ENCODE data around the gene PI4KA. TPM values are rescaled to one million over a fixed set of nuclear protein-coding genes. Genes with fewer than 3 reads are reported as not detected.
"Not testable (repeated sequence)": the region's sequence is repeated elsewhere in the genome, so short reads cannot be mapped to it uniquely, and the experiment has no call there.

The PI4KA gene
- total RNA-seq, 1 donor from 2014 or later: 24.4 TPM

DNA sequence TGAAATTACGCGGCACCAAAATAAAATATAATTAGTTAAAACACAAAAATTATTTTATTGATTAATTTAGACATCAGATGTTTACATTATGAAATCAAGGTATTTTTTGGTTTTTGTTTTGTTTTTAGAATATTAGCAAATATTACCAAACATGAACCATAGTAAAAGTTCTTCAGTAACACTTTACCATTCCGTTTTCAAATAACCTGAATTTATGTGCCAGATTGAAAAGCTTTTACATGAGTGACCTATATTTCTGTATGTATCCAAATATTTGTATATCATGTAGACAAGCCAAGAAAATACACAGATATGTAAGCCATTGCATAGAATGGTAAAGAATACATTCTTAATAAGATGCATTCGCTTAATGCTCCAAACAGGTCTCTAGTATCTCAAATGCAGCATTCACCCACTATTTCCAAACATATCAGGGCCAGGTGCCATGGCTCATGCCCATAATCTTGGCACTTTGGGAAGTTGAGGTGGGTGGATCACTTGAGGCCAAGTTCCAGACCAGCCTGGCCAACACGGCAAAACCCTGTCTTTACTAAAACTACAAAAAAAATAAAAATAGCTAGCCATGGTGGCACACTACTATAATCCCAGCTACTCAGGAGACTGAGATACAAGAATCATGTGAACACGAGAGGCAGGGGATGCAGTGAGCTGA lies 187.1 kb downstream of the PI4KA start:
- Mint-ChIP-seq H3K27me3 (ENCODE audit: insufficient read depth, low read depth) (peaks cover 2% of the 10 kb centered on the region), H3K27ac (no peak overlapping the region), H3K9me3 (no peaks in the 10 kb centered on the region), H3K4me3 (no peak overlapping the region), H3K4me1 (no peaks in the 10 kb centered on the region), H3K36me3 (no peaks in the 10 kb centered on the region)
- H3K27me3 ChIP-seq: no peaks in the 10 kb centered on the region
- DNase-seq (ENCODE audit: low spot score): no peak
- H3K9ac ChIP-seq: no peak overlapping the region
- H4K20me1 ChIP-seq (ENCODE audit: low read depth): no peaks in the 10 kb centered on the region
- no peaks in the 10 kb centered on the region for H3K9me3 ChIP-seq (ENCODE audit: low read depth)
- H3K4me1 ChIP-seq: no peaks in the 10 kb centered on the region
- no peaks in the 10 kb centered on the region for H3F3A ChIP-seq (ENCODE audit: low read depth)
- H3K36me3 ChIP-seq: no peaks in the 10 kb centered on the region
- H3K79me2 ChIP-seq (ENCODE audit: low read depth): no peaks in the 10 kb centered on the region
- H3K27ac ChIP-seq: no peak overlapping the region
- no peak overlapping the region for H2AFZ ChIP-seq (replicated peaks)
- H3K4me3 ChIP-seq: no peak overlapping the region
- H3K4me2 ChIP-seq: no peak overlapping the region
- TF ChIP-seq EZH2 (IDR thresholded peaks at IDR 0.05) (no peak), EZH2phosphoT487 (IDR thresholded peaks at IDR 0.05) (no peak)
- TF ChIP-seq, protein P1, sequence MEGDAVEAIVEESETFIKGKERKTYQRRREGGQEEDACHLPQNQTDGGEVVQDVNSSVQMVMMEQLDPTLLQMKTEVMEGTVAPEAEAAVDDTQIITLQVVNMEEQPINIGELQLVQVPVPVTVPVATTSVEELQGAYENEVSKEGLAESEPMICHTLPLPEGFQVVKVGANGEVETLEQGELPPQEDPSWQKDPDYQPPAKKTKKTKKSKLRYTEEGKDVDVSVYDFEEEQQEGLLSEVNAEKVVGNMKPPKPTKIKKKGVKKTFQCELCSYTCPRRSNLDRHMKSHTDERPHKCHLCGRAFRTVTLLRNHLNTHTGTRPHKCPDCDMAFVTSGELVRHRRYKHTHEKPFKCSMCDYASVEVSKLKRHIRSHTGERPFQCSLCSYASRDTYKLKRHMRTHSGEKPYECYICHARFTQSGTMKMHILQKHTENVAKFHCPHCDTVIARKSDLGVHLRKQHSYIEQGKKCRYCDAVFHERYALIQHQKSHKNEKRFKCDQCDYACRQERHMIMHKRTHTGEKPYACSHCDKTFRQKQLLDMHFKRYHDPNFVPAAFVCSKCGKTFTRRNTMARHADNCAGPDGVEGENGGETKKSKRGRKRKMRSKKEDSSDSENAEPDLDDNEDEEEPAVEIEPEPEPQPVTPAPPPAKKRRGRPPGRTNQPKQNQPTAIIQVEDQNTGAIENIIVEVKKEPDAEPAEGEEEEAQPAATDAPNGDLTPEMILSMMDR (IDR thresholded peaks at IDR 0.05): no peak

DNA sequence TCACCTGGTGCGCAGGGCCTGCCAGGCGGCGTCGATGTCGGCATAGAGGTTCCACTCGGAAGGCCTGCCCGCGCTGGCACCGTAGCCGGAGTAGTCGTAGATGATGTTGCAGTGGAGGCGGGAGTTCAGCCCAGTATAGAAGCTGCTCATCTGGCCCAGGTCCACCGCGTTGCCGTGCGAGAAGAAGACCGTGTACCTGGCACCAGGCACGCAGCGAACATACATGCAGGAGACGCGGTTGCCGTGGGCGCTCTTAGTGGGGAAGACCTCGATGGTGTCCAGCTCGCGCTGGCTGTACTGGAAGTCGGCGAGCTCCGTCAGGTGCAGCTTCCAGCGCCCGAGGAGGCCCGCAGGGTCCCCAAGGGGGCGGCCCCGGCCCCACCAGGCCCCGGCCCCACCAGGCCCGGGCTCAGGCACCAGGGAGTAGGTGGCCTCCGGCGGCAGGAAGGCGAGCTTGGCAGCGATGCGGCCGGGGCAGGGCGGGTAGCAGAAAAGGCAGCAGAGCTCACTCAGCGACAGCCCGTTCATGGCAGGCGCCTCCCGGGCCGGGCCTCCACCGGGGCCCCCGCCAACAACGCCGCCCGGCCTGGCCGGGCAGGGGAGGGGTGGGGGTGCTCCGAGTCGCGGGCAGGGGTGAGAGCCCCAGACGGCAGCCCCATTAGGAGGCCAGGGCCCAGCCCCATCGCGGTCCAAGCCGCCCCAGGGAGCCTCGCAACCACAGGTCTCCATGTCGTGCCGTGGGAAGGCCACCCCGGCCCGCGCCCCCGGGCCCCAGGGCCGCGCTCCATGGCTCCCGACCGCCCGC lies 188.0 kb downstream of the PI4KA start:
- DNase-seq (ENCODE audit: low spot score); H4K20me1 ChIP-seq (ENCODE audit: low read depth); H3K4me1 Mint-ChIP-seq; H3K27ac ChIP-seq; H3K27ac Mint-ChIP-seq; H3K9ac ChIP-seq; H3K4me2 ChIP-seq; H3K4me3 ChIP-seq; H3K4me3 Mint-ChIP-seq; H3K4me1 ChIP-seq; H2AFZ ChIP-seq (replicated peaks); H3K36me3 ChIP-seq; H3K36me3 Mint-ChIP-seq; H3F3A ChIP-seq (ENCODE audit: low read depth); H3K9me3 ChIP-seq (ENCODE audit: low read depth); H3K27me3 ChIP-seq; H3K9me3 Mint-ChIP-seq; H3K27me3 Mint-ChIP-seq (ENCODE audit: insufficient read depth, low read depth); H3K79me2 ChIP-seq (ENCODE audit: low read depth): not testable (repeated sequence)

DNA sequence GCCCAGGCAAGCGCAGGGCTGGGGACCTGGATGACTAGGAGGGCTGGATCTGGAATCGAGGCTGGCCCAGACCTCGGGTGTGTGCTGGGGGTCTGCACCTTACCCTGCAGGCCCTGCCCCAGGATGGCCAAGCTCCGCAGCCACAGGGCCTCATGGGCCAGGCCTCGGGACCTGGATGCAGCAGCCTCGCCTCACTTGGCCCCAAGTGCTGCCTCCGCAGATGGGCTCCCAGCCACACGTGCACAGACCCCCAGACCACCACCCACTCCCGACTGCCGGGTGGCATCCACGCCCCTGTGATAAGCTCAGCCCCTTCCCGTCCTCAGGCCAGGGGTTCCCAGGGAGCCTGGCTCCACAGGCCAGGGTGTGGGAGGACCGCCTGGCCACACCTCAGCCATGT lies 188.7 kb downstream of the PI4KA start:
- H3K27me3 Mint-ChIP-seq (ENCODE audit: insufficient read depth, low read depth); H4K20me1 ChIP-seq (ENCODE audit: low read depth); H3K9me3 Mint-ChIP-seq; H3K4me3 ChIP-seq; H3K4me1 ChIP-seq; H2AFZ ChIP-seq (replicated peaks); H3K27ac ChIP-seq; H3K9ac ChIP-seq; H3K27ac Mint-ChIP-seq; H3K27me3 ChIP-seq; H3K79me2 ChIP-seq (ENCODE audit: low read depth); H3K4me2 ChIP-seq; H3K36me3 Mint-ChIP-seq; H3K4me3 Mint-ChIP-seq; H3F3A ChIP-seq (ENCODE audit: low read depth); H3K4me1 Mint-ChIP-seq; H3K9me3 ChIP-seq (ENCODE audit: low read depth); H3K36me3 ChIP-seq; DNase-seq (ENCODE audit: low spot score): not testable (repeated sequence)

DNA sequence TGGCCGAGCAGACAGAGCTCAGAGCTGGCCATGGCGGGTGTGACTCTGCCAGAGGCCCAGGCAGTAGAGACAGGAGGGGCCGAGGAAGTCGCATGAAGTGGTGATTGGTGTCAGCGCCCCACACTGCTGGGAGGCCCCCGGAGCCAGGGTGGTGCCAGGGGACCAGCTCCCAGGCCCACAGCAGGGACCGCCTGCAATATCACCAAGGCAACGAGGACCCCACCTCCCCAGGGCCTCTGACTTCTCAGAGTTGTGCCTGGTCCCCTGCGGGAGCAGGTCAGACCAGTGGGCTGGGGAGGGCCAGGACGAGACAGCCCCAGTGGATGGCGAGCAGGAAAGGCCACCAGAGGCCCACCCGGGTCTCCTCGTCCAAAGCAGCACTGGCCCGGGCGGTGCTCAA lies 189.1 kb downstream of the PI4KA start:
- not testable (repeated sequence) for H3K27ac Mint-ChIP-seq; H3F3A ChIP-seq (ENCODE audit: low read depth); H3K36me3 Mint-ChIP-seq; H3K4me1 ChIP-seq; H3K27ac ChIP-seq; H3K9ac ChIP-seq; H3K4me3 ChIP-seq; H3K4me1 Mint-ChIP-seq; H3K4me3 Mint-ChIP-seq; H4K20me1 ChIP-seq (ENCODE audit: low read depth); H3K9me3 Mint-ChIP-seq; DNase-seq (ENCODE audit: low spot score); H3K4me2 ChIP-seq; H3K27me3 ChIP-seq; H3K79me2 ChIP-seq (ENCODE audit: low read depth); H3K36me3 ChIP-seq; H2AFZ ChIP-seq (replicated peaks); H3K9me3 ChIP-seq (ENCODE audit: low read depth); H3K27me3 Mint-ChIP-seq (ENCODE audit: insufficient read depth, low read depth)

DNA sequence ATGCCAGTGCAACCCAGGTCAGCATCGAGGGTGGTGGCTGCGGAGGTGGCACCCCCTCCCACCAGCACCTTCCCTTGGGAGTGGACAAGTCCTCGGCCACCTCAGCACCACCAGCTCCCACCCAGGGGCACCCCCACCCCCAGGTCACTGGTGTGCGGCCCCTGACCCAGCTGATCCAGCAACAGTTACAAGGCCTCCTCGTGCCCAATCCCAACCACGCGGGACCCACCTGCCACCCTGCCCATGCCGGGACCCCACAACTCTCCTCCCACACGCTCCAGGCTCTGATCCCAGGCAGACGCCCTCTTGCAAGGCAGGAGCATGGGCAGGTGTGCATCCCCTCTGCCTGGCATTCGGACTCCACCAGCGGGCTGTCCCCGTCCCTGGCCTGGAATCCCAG lies 189.8 kb downstream of the PI4KA start:
- DNase-seq (ENCODE audit: low spot score); H3K4me3 Mint-ChIP-seq; H3F3A ChIP-seq (ENCODE audit: low read depth); H4K20me1 ChIP-seq (ENCODE audit: low read depth); H3K36me3 Mint-ChIP-seq; H3K36me3 ChIP-seq; H3K79me2 ChIP-seq (ENCODE audit: low read depth); H3K27ac Mint-ChIP-seq; H3K4me2 ChIP-seq; H3K27me3 ChIP-seq; H3K9me3 Mint-ChIP-seq; H3K9me3 ChIP-seq (ENCODE audit: low read depth); H3K9ac ChIP-seq; H3K27ac ChIP-seq; H3K4me1 ChIP-seq; H3K4me3 ChIP-seq; H3K27me3 Mint-ChIP-seq (ENCODE audit: insufficient read depth, low read depth); H3K4me1 Mint-ChIP-seq; H2AFZ ChIP-seq (replicated peaks): not testable (repeated sequence)

DNA sequence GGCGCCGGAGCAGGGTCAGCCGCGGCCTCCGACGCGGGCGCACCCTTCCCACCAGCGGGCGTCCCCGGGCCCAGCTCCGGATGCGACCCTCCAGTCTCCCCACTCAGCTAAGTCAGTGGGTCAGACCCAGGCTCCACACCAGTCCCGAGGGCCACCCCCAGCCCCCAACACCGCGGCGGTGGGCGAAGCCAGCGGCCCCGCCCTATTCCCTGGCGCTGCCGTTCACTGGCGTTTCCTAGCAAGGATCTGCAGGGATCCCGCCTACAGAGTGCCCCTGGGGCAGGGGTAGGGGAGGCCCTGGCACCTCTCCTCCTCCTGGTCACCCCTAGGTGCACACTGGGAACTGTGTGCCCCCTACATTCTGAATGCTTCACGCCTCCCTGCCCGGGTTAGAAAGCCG lies 190.4 kb downstream of the PI4KA start:
- not testable (repeated sequence) for H3K27ac Mint-ChIP-seq; DNase-seq (ENCODE audit: low spot score)

DNA sequence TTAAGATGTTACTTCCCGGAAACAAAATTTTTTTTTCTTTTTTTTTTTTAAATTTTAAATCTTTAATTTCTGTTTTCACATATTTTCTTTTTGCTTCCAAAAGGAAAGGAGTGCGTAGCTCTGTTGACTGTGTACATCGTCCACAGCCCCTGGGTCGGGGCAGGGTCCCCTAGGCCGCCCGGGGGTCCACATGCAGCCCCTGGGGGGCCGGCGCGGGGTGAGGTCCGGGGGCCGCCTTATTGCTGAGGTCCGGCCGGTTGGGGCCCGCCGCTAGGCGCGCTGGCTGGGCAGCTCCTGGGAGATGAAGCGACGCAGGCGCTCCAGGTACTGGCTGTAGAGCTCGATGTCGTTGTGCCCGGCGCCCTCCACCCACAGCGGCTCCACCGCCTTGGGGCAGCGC lies 191.1 kb downstream of the PI4KA start:
- H3K27me3 ChIP-seq; H3K79me2 ChIP-seq (ENCODE audit: low read depth); H3K36me3 Mint-ChIP-seq; H2AFZ ChIP-seq (replicated peaks); H3K9me3 Mint-ChIP-seq; H3K4me1 ChIP-seq; H3K36me3 ChIP-seq; H3F3A ChIP-seq (ENCODE audit: low read depth); H3K27me3 Mint-ChIP-seq (ENCODE audit: insufficient read depth, low read depth); H3K9me3 ChIP-seq (ENCODE audit: low read depth); H3K4me2 ChIP-seq; DNase-seq (ENCODE audit: low spot score); H3K27ac Mint-ChIP-seq; H3K27ac ChIP-seq; H3K4me3 ChIP-seq; H3K9ac ChIP-seq; H3K4me1 Mint-ChIP-seq; H4K20me1 ChIP-seq (ENCODE audit: low read depth); H3K4me3 Mint-ChIP-seq: not testable (repeated sequence)

More for the DNA sequence above, 190.4 kb downstream of the PI4KA start:
- not testable (repeated sequence) for H3K4me2 ChIP-seq; H3K79me2 ChIP-seq (ENCODE audit: low read depth); H3K4me3 ChIP-seq; H3K9ac ChIP-seq; H3K4me3 Mint-ChIP-seq; H3K36me3 ChIP-seq; H3K9me3 Mint-ChIP-seq; H3K4me1 ChIP-seq; H4K20me1 ChIP-seq (ENCODE audit: low read depth); H3K27me3 ChIP-seq; H3K4me1 Mint-ChIP-seq; H3K27ac ChIP-seq; H3K36me3 Mint-ChIP-seq; H3F3A ChIP-seq (ENCODE audit: low read depth); H2AFZ ChIP-seq (replicated peaks); H3K27me3 Mint-ChIP-seq (ENCODE audit: insufficient read depth, low read depth); H3K9me3 ChIP-seq (ENCODE audit: low read depth)

Measured in neural progenitor cell (in vitro differentiated cells).